Stimulated activated CD4-positive, alpha-beta T cell treated with anti-CD3 and anti-CD28 coated beads, Interleukin-15, amount 100 ng/mL, for 24 hours (primary cell): ENCODE data around the gene DNAI2.

Source experiments
- DNase-seq: peaks from one replicate; pipeline ENCODE4 v3.0.0-alpha.2; 2020

Gene DNAI2

DNA sequence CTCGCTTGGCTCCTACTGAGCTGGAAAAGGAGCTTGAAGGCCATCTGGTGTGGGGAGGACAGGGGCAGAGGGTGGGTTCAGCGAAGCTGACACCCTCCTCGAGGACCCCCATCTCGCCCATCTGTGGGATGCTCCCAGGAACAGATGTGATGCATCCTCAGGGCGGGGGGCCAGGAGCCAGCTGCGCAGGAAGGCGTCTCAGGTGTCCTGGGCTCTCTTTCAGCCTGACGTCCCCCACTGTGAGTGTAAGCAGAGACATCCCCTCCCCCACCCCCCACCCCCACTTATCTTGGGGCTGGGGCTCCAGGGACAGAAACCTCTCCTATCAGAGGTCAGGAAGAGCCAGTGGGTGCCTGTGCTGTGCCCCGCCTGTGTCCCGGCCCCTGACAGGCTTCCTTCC lies 68.2 kb downstream of the DNAI2 start:
- no peak for DNase-seq

GRCh38 chr17:74343121-74343520 lies 69.1 kb downstream of the DNAI2 start:
- no peak for DNase-seq

- DNase-seq = no peak
Measured at GRCh38 chr17:74343526-74344284, 69.7 kb downstream of the DNAI2 start.

DNA sequence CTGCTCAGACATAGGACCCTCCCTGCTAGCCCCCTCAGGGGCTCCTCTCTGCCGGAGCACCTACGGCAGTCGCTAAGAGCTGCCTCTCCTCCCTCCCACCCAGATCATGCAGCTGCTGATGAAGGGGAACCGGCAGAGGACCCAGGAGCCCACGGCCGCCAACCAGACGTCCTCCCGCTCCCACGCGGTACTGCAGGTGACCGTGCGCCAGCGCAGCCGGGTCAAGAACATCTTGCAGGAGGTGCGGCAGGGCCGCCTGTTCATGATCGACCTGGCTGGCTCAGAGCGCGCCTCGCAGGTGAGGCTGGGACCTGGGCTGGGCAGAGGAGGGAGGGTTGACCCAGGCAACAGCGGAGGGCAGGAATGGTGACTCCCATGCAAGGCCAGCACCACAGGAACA lies 70.6 kb downstream of the DNAI2 start:
- no peak for DNase-seq

GRCh38 chr17:74345433-74346241 lies 71.6 kb downstream of the DNAI2 start:
- no peak for DNase-seq

- no peak for DNase-seq
Measured at GRCh38 chr17:74347646-74348045, 73.6 kb downstream of the DNAI2 start.

DNA sequence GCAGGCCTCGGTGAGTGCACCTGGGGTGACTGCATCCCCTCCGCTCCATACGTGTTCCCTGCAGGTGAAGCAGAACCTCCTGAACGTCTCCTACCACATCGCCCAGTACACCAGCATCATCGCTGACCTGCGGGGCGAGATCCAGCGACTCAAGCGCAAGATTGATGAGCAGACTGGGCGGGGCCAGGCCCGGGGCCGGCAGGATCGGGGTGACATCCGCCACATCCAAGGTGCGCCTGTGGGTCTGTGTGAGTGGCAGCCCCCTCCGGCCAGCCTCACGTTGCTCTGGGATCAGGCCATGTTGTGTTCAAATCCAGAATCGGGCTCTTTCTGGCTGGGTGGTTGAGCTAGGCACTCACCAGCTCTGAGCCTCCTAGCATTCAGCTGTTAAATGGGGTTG lies 75.1 kb downstream of the DNAI2 start:
- no peak for DNase-seq

GRCh38 chr17:74350486-74350885 lies 76.5 kb downstream of the DNAI2 start:
- no peak for DNase-seq

GRCh38 chr17:74351552-74352210 lies 77.6 kb downstream of the DNAI2 start:
- peak; percentile 44 for DNase-seq

DNA sequence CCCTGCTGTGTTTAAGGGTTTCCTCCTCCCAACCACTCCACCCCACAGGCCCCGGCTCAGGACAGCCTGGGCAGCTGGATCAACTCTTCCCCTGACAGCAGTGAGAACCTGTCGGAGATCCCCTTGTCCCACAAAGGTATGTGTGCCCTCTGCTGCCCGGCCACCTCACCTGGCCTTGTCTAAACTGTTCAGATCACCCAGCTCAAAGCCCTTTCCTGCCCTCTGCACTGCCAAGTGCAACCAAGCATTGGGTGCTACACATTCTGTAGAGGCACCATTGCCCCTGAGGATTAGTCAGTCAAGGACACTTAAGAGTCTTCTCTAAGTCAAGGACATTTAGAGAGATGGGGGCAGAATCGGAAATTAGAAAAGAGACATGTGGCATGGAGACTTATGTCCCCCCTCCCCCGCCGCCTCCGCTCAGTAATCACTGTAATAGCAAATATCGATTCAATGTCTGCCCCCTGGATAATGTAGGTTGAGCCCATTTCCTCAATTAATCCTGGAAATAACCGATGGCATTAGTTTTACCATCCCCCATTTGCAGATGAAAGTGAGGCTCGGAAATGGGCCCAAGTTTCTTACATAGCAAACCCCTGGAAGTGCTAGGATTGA lies 79.5 kb downstream of the DNAI2 start:
- DNase-seq = no peak

DNA sequence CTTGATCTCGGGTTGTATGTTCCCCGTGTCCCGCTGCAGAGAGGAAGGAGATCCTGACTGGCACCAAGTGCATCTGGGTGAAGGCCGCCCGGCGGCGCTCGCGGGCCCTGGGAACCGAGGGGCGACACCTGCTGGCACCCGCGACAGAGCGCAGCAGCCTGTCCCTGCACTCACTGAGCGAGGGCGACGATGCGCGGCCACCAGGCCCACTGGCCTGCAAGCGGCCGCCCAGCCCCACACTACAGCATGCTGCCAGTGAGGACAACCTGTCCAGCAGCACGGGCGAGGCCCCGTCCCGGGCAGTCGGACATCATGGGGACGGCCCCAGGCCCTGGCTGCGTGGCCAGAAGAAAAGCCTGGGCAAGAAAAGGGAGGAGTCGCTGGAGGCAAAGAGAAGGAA lies 80.1 kb downstream of the DNAI2 start:
- DNase-seq = peak; percentile 83

- DNase-seq = no peak
Measured at GRCh38 chr17:74354561-74354960, 80.5 kb downstream of the DNAI2 start.

DNA sequence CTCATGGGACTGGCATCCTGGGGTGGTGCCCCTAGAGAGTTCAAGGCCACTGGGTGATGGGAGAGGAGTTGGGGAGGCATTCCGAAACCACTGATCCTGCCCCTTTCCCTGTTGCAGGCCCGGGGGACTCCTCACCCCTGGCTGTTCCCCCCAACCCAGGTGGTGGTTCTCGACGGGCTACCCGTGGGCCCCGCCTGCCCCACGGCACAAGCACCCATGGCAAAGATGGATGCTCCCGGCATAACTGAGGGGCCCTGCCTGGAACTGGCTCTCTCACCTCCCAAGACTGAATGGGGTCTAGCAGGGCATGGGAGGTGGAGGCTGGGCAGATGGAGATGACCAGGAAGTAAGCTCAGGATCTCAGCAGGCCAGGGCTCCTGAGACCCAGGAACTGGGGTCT lies 81.0 kb downstream of the DNAI2 start:
- DNase-seq = no peak

- peak; percentile 37 for DNase-seq
Measured at GRCh38 chr17:74356646-74357465, 82.8 kb downstream of the DNAI2 start.

- DNase-seq = no peak
Measured at GRCh38 chr17:74357466-74357809, 83.4 kb downstream of the DNAI2 start.

- DNase-seq = no peak
Measured at GRCh38 chr17:74358697-74359096, 84.7 kb downstream of the DNAI2 start.

DNA sequence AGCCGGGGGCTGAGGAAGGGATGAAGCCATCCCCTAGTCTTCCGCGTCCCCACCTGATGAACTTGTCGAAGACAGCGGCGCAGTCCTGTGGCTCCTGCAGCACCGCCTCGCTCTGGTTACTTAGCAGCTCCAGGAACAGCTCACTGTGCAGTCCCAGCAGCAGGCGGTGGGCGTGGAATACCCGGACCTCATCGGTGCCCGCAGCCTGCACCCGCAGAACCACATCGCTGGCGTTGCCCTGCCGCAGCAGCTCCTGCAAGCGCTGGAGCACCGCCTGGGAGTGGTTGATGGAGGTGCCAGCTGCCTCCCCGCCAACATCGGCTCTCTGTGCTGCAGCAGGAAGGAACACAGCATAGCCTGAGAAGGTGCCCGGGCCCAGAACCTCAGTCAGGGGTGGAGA lies 85.9 kb downstream of the DNAI2 start:
- DNase-seq = no peak

DNA sequence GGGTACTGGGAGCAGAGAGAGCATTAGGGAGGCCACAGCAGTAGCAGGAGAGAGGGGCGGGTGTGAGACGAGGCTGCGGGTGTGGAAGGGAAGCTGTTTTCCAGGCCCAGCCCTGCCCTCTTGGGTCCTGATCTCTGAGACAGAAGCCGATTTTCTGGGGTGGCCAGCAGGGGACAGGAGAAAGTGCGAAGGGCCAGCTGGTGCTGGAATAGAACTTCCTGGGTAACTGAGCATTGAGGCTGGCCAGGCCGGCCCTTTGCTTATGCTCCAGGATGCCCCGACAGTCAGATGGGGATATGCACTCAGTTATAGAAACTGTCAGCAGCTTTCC lies 86.8 kb downstream of the DNAI2 start:
- no peak for DNase-seq

- peak; percentile 58 for DNase-seq
Measured at GRCh38 chr17:74361230-74362068, 87.4 kb downstream of the DNAI2 start, which contains the start of gene BTBD17. Gene BTBD17 (minus strand): TSS chr17:74361868. CDS start chr17:74361819, 49 bp downstream.

DNA sequence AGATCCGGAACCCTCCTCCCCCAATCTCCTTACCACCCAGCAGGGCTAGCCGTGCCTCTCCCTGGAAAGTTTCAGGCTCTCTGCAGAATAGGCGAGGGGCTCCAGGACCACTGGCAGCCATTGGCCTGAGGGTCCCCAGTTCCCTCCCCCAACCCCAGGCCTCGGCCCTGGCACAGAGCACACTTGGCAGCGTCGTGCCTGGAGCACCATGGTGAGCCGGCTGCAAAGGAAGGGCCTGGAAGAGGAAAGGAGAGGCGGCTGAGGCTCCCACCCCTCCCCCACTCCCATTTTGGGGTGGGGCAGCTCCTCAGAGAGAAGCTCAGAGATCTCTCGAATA lies 88.0 kb downstream of the DNAI2 start:
- no peak for DNase-seq

- DNase-seq = no peak
Measured at GRCh38 chr17:74362810-74363498, 88.9 kb downstream of the DNAI2 start.
